WTC11 (cell line): ENCODE measurements around the gene AHNAK2. TPM values are rescaled to one million over a fixed set of nuclear protein-coding genes. Genes with fewer than 3 reads are reported as not detected.

Experiments
- ATAC-seq: fragments of 200-7000 bp; cut with Tn5 transposase; 2 replicates; pipeline ENCODE4 v1.10.0; 2021; ENCODE audit warnings: mild to moderate bottlenecking, moderate library complexity
- CTCF ChIA-PET: fragments of 300-600 bp; sonication (Branson Sonifier 250); formaldehyde crosslinking; loops from one replicate; lab custom pipeline; 2021; ENCODE audit warnings: antibody characterized with exemption; lab: Charles Lee
- POLR2A ChIA-PET: fragments of 350-600 bp; sonication (Branson Sonifier 250); formaldehyde crosslinking; loops from one replicate; lab custom pipeline; 2021; ENCODE audit warnings: antibody characterized with exemption; lab: Charles Lee
- DNase-seq: peaks from one replicate; pipeline ENCODE4 v3.0.0; 2021; ENCODE audit warnings: low spot score
- H3K27ac Mint-ChIP-seq: 2 replicates; pipeline ENCODE4 v1.8.0; 2021; ENCODE audit warnings: mixed read lengths
- H3K27me3 Mint-ChIP-seq: 2 replicates; pipeline ENCODE4 v1.8.0; 2021; ENCODE audit warnings: low read depth, mild to moderate bottlenecking, moderate library complexity, mixed read lengths
- H3K36me3 Mint-ChIP-seq: 2 replicates; pipeline ENCODE4 v1.8.0; 2021; ENCODE audit warnings: mixed read lengths
- H3K4me1 Mint-ChIP-seq: 2 replicates; pipeline ENCODE4 v1.8.0; 2022; ENCODE audit warnings: mixed read lengths
- H3K4me3 Mint-ChIP-seq: 2 replicates; pipeline ENCODE4 v1.8.0; 2021; ENCODE audit warnings: mild to moderate bottlenecking, moderate library complexity, mixed read lengths
- H3K9me3 Mint-ChIP-seq: 2 replicates; pipeline ENCODE4 v1.8.0; 2021; ENCODE audit warnings: mixed read lengths
- ATF1 ChIP-seq: sonication (generic); formaldehyde crosslinking; IDR thresholded peaks from 2 replicates; pipeline ENCODE4 v1.8.1; 2023; ENCODE audit warnings: mild to moderate bottlenecking, moderate library complexity, missing genetic modification reagents
- CREB1 ChIP-seq: sonication (generic); formaldehyde crosslinking; IDR thresholded peaks from 2 replicates; pipeline ENCODE4 v1.8.0; 2023; ENCODE audit warnings: mild to moderate bottlenecking, missing genetic modification reagents
- CREM ChIP-seq: sonication (generic); formaldehyde crosslinking; IDR thresholded peaks from 2 replicates; pipeline ENCODE4 v1.8.1; 2022; ENCODE audit warnings: mild to moderate bottlenecking, missing genetic modification reagents, moderate library complexity
- EMX1 ChIP-seq: fragments of 250-450 bp; sonication (Bioruptor Pico); IDR thresholded peaks from 2 replicates; pipeline ENCODE4 v1.8.0; 2021; ENCODE audit warnings: mild to moderate bottlenecking
- GRHL2 ChIP-seq: fragments of 250-450 bp; sonication (Bioruptor Pico); IDR thresholded peaks from 2 replicates; pipeline ENCODE4 v1.8.0; 2022; ENCODE audit warnings: mild to moderate bottlenecking, moderate library complexity; ENCODE audit not compliant: insufficient replicate concordance, severe bottlenecking
- JUN ChIP-seq: sonication (generic); formaldehyde crosslinking; IDR thresholded peaks from 2 replicates; pipeline ENCODE4 v1.8.0; 2023; ENCODE audit warnings: mild to moderate bottlenecking, missing genetic modification reagents
- MAX ChIP-seq: sonication (generic); formaldehyde crosslinking; IDR thresholded peaks from 2 replicates; pipeline ENCODE4 v1.8.0; 2022; ENCODE audit warnings: mild to moderate bottlenecking, missing genetic modification reagents
- MLX ChIP-seq: sonication (generic); formaldehyde crosslinking; IDR thresholded peaks from 2 replicates; pipeline ENCODE4 v1.8.1; 2023; ENCODE audit warnings: mild to moderate bottlenecking, missing genetic modification reagents, moderate library complexity
- MXD4 ChIP-seq: fragments of 250-450 bp; sonication (Bioruptor Pico); IDR thresholded peaks from 2 replicates; pipeline ENCODE4 v1.8.0; 2021; ENCODE audit warnings: mild to moderate bottlenecking, moderate library complexity, borderline replicate concordance
- NFE2L1 ChIP-seq: sonication (generic); formaldehyde crosslinking; IDR thresholded peaks from 2 replicates; pipeline ENCODE4 v1.8.1; 2023; ENCODE audit warnings: missing genetic modification reagents
- NR1H2 ChIP-seq: sonication (generic); formaldehyde crosslinking; IDR thresholded peaks from 2 replicates; pipeline ENCODE4 v1.9.0; 2021; ENCODE audit warnings: mild to moderate bottlenecking, moderate library complexity, missing genetic modification reagents
- RELA ChIP-seq: sonication (generic); formaldehyde crosslinking; IDR thresholded peaks from 2 replicates; pipeline ENCODE4 v1.8.1; 2022; ENCODE audit warnings: missing genetic modification reagents, mild to moderate bottlenecking, borderline replicate concordance
- SMAD3 ChIP-seq: sonication (generic); formaldehyde crosslinking; IDR thresholded peaks from 2 replicates; pipeline ENCODE4 v1.8.0; 2022; ENCODE audit warnings: missing genetic modification reagents, mild to moderate bottlenecking, borderline replicate concordance
- TCF7 ChIP-seq: sonication (generic); formaldehyde crosslinking; IDR thresholded peaks from 2 replicates; pipeline ENCODE4 v1.8.0; 2022; ENCODE audit warnings: mild to moderate bottlenecking, low read depth, missing genetic modification reagents, moderate library complexity
- ZBTB21 ChIP-seq: sonication (generic); formaldehyde crosslinking; IDR thresholded peaks from 2 replicates; pipeline ENCODE4 v1.8.1; 2023; ENCODE audit warnings: mild to moderate bottlenecking, missing genetic modification reagents, borderline replicate concordance
- ZNF138 ChIP-seq: sonication (generic); formaldehyde crosslinking; conservative IDR thresholded peaks from 2 replicates; pipeline ENCODE4 v1.8.1; 2022; ENCODE audit warnings: mild to moderate bottlenecking, moderate library complexity, missing genetic modification reagents
- ZNF232 ChIP-seq: sonication (generic); formaldehyde crosslinking; IDR thresholded peaks from 2 replicates; pipeline ENCODE4 v1.8.0; 2022; ENCODE audit warnings: mild to moderate bottlenecking, missing genetic modification reagents
- ZNF263 ChIP-seq: sonication (generic); formaldehyde crosslinking; IDR thresholded peaks from 2 replicates; pipeline ENCODE4 v1.8.1; 2022; ENCODE audit warnings: low read depth, mild to moderate bottlenecking, moderate library complexity, missing genetic modification reagents
- ZNF396 ChIP-seq: fragments of 250-450 bp; sonication (Bioruptor Pico); IDR thresholded peaks from 2 replicates; pipeline ENCODE4 v1.8.0; 2021; ENCODE audit warnings: mild to moderate bottlenecking, moderate library complexity, borderline replicate concordance
- total RNA-seq: library from RNA; stranded (reverse); gene quantifications from 3 replicates; pipeline ENCODE4 v1.2.3, GENCODE V29; 2021
- TF ChIP-seq, protein P1 (sequence below): sonication (generic); formaldehyde crosslinking; IDR thresholded peaks from 2 replicates; pipeline ENCODE4 v1.8.1; 2022; ENCODE audit warnings: low read depth, mild to moderate bottlenecking, moderate library complexity, missing genetic modification reagents, borderline replicate concordance
- TF ChIP-seq, protein P2 (sequence below): sonication (generic); formaldehyde crosslinking; conservative IDR thresholded peaks from 2 replicates; pipeline ENCODE4 v1.8.1; 2022; ENCODE audit warnings: mild to moderate bottlenecking, missing genetic modification reagents
- TF ChIP-seq, protein P3 (sequence below): fragments of 250-450 bp; sonication (Bioruptor Pico); IDR thresholded peaks from 2 replicates; pipeline ENCODE4 v1.8.0; 2021; ENCODE audit warnings: mild to moderate bottlenecking
- TF ChIP-seq, protein P4 (sequence below): sonication (generic); formaldehyde crosslinking; IDR thresholded peaks from 2 replicates; pipeline ENCODE4 v1.8.0; 2022; ENCODE audit warnings: missing genetic modification reagents
- TF ChIP-seq, protein P5 (sequence below): sonication (generic); formaldehyde crosslinking; IDR thresholded peaks from 2 replicates; pipeline ENCODE4 v1.8.1; 2023; ENCODE audit warnings: mild to moderate bottlenecking, missing genetic modification reagents

Gene AHNAK2
- total RNA-seq, 1 experiment from 2014 or later, result 3.5 TPM

DNA sequence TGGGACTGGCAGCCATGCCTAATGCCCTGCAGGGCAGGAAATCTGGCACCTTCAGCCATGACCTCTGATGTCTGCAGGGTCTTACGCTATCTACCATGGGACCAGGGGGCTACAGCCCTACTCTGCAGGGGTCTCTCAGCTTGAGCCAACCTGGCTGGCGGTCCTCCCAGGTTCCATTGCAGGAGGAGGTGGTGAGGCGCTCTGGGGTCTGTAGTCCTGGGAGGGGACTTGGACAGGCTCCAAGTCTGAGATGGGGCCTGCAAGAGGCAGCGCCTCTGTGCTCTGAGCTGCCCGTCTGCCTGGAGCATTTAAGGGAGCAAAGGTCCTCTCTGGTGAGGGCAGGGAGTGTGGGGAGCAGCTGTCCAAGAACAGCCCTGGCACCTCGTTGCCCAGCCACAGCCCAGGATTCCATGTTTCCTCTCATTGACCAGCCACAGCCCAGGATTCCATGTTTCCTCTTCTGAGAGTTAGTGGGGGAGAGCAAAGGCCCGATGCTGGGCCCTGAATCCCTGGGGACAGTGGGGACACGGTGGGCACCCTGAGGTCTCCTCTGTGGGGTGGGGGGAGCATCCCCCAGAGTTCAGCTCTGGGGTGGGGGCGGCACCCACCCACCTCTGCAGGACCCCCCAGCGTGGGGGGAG is 52.8 kb downstream of the AHNAK2 start:
- ChIA-PET CTCF (interaction anchor here (1.0 to 1.9 kb wide), 3 partner anchors 8 to 30 kb away, joined by 3 to 9 read pairs (median 4); no protein-coding TSS in a partner anchor), POLR2A (no interaction called here)
- H3K9me3 Mint-ChIP-seq, result peaks cover 5% of the 10 kb centered on the region
- H3K4me1 Mint-ChIP-seq, result no peaks in the 10 kb centered on the region
- no peak for DNase-seq
- no peak overlapping the region for H3K4me3 Mint-ChIP-seq
- H3K36me3 Mint-ChIP-seq, result no peaks in the 10 kb centered on the region
- ATAC-seq, result no peak
- H3K27ac Mint-ChIP-seq, result no peak overlapping the region
- H3K27me3 Mint-ChIP-seq, result peaks cover 6% of the 10 kb centered on the region
- TF ChIP-seq TCF7 (CRISPR knock-in tag), result no peak
- no peak for TF ChIP-seq ZNF232
- TF ChIP-seq, protein P1, sequence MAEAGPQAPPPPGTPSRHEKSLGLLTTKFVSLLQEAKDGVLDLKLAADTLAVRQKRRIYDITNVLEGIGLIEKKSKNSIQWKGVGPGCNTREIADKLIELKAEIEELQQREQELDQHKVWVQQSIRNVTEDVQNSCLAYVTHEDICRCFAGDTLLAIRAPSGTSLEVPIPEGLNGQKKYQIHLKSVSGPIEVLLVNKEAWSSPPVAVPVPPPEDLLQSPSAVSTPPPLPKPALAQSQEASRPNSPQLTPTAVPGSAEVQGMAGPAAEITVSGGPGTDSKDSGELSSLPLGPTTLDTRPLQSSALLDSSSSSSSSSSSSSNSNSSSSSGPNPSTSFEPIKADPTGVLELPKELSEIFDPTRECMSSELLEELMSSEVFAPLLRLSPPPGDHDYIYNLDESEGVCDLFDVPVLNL, result no peak
- TF ChIP-seq CREB1 (CRISPR knock-in tag), result no peak
- no peak for TF ChIP-seq SMAD3
- no peak for TF ChIP-seq RELA (CRISPR knock-in tag)
- TF ChIP-seq GRHL2 (CRISPR knock-in tag), result no peak
- TF ChIP-seq, protein P2, sequence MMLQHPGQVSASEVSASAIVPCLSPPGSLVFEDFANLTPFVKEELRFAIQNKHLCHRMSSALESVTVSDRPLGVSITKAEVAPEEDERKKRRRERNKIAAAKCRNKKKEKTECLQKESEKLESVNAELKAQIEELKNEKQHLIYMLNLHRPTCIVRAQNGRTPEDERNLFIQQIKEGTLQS, result no peak
- TF ChIP-seq ZNF138 (CRISPR knock-in tag), result no peak
- TF ChIP-seq MXD4 (CRISPR knock-in tag), result no peak
- no peak for TF ChIP-seq CREM (CRISPR knock-in tag)
- TF ChIP-seq NFE2L1, result no peak
- TF ChIP-seq ATF1 (CRISPR knock-in tag), result no peak
- TF ChIP-seq ZNF263, result no peak
- no peak for TF ChIP-seq EMX1 (CRISPR knock-in tag)
- no peak for TF ChIP-seq ZBTB21 (CRISPR knock-in tag)

GRCh38 chr14:104924421-104925213 is 53.6 kb downstream of the AHNAK2 start, which contains the start of gene PLD4:
Gene PLD4, plus strand, starts transcription at chr14:104924879. Its CDS starts 2,262 bp downstream, at chr14:104927141.
- no peak for ATAC-seq
- POLR2A ChIA-PET, result no interaction called here
- TF ChIP-seq NR1H2 (CRISPR knock-in tag) (no peak), CREM (CRISPR knock-in tag) (no peak), ZNF396 (CRISPR knock-in tag) (no peak), MLX (CRISPR knock-in tag) (no peak), MXD4 (CRISPR knock-in tag) (no peak), MAX (no peak), RELA (CRISPR knock-in tag) (no peak), JUN (CRISPR knock-in tag) (no peak), ZNF232 (no peak), TCF7 (CRISPR knock-in tag) (no peak)
- TF ChIP-seq, protein P3, sequence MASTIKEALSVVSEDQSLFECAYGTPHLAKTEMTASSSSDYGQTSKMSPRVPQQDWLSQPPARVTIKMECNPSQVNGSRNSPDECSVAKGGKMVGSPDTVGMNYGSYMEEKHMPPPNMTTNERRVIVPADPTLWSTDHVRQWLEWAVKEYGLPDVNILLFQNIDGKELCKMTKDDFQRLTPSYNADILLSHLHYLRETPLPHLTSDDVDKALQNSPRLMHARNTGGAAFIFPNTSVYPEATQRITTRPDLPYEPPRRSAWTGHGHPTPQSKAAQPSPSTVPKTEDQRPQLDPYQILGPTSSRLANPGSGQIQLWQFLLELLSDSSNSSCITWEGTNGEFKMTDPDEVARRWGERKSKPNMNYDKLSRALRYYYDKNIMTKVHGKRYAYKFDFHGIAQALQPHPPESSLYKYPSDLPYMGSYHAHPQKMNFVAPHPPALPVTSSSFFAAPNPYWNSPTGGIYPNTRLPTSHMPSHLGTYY (CRISPR knock-in tag), result no peak
- TF ChIP-seq, protein P2, result no peak
- TF ChIP-seq, protein P4, sequence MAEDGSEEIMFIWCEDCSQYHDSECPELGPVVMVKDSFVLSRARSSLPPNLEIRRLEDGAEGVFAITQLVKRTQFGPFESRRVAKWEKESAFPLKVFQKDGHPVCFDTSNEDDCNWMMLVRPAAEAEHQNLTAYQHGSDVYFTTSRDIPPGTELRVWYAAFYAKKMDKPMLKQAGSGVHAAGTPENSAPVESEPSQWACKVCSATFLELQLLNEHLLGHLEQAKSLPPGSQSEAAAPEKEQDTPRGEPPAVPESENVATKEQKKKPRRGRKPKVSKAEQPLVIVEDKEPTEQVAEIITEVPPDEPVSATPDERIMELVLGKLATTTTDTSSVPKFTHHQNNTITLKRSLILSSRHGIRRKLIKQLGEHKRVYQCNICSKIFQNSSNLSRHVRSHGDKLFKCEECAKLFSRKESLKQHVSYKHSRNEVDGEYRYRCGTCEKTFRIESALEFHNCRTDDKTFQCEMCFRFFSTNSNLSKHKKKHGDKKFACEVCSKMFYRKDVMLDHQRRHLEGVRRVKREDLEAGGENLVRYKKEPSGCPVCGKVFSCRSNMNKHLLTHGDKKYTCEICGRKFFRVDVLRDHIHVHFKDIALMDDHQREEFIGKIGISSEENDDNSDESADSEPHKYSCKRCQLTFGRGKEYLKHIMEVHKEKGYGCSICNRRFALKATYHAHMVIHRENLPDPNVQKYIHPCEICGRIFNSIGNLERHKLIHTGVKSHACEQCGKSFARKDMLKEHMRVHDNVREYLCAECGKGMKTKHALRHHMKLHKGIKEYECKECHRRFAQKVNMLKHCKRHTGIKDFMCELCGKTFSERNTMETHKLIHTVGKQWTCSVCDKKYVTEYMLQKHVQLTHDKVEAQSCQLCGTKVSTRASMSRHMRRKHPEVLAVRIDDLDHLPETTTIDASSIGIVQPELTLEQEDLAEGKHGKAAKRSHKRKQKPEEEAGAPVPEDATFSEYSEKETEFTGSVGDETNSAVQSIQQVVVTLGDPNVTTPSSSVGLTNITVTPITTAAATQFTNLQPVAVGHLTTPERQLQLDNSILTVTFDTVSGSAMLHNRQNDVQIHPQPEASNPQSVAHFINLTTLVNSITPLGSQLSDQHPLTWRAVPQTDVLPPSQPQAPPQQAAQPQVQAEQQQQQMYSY (CRISPR knock-in tag), result no peak
- TF ChIP-seq, protein P5, sequence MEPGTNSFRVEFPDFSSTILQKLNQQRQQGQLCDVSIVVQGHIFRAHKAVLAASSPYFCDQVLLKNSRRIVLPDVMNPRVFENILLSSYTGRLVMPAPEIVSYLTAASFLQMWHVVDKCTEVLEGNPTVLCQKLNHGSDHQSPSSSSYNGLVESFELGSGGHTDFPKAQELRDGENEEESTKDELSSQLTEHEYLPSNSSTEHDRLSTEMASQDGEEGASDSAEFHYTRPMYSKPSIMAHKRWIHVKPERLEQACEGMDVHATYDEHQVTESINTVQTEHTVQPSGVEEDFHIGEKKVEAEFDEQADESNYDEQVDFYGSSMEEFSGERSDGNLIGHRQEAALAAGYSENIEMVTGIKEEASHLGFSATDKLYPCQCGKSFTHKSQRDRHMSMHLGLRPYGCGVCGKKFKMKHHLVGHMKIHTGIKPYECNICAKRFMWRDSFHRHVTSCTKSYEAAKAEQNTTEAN (CRISPR knock-in tag), result no peak

More at GRCh38 chr14:104924421-104925213, 53.6 kb downstream of the AHNAK2 start, which contains the start of gene PLD4:
- DNase-seq, result no peak
- Mint-ChIP-seq H3K27me3 (no peaks in the 10 kb centered on the region), H3K4me3 (no peak within 1 kb of the TSS), H3K27ac (no peak within 1 kb of the TSS), H3K4me1 (no peaks in the 10 kb centered on the region; the same call in 1 of the 2 replicates), H3K36me3 (no peaks in the 10 kb centered on the region), H3K9me3 (peaks cover 8% of the 10 kb centered on the region)
- CTCF ChIA-PET, result interaction anchor here (1.0 to 1.9 kb wide), 3 partner anchors 9 to 29 kb away, joined by 3 to 9 read pairs (median 4); no protein-coding TSS in a partner anchor
